ENCODE measurements around the gene CELF4. TPM values are rescaled to one million over a fixed set of nuclear protein-coding genes. Genes with fewer than 3 reads are reported as not detected.

The CELF4 gene
- total RNA-seq, 1 donor from 2014 or later: 2.3 TPM

- H3K27me3 Mint-ChIP-seq (ENCODE audit: low read depth): peaks cover 65% of the 10 kb centered on the region
- H3K27ac Mint-ChIP-seq: no peak overlapping the region
These were observed 75.6 kb downstream of the CELF4 start for GRCh38 chr18:37489998-37490397.

DNA sequence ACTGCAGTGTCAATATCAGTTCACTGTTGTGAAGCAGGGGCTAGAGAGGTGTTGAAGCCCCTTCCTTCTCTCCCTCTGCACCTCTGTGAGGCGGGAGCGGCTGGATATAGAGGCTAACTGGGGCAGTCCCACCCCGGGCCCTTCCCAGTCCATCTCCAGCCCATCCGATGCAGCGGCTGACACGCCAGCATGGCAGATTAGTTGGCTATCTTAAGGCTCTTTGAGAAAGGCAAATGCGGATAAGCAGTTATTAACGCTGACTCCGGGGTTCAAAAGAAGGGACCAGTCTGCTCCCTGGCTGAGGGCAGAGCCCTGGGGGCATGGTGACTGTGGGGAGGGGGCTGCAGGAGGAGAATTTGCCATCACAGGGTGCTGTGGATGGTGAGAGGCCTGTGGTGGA lies 76.6 kb downstream of the CELF4 start:
- TF ChIP-seq, protein P1, sequence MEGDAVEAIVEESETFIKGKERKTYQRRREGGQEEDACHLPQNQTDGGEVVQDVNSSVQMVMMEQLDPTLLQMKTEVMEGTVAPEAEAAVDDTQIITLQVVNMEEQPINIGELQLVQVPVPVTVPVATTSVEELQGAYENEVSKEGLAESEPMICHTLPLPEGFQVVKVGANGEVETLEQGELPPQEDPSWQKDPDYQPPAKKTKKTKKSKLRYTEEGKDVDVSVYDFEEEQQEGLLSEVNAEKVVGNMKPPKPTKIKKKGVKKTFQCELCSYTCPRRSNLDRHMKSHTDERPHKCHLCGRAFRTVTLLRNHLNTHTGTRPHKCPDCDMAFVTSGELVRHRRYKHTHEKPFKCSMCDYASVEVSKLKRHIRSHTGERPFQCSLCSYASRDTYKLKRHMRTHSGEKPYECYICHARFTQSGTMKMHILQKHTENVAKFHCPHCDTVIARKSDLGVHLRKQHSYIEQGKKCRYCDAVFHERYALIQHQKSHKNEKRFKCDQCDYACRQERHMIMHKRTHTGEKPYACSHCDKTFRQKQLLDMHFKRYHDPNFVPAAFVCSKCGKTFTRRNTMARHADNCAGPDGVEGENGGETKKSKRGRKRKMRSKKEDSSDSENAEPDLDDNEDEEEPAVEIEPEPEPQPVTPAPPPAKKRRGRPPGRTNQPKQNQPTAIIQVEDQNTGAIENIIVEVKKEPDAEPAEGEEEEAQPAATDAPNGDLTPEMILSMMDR (IDR thresholded peaks at IDR 0.05; ENCODE audit: unreplicated experiment): no peak
- Mint-ChIP-seq H3K27ac (no peak overlapping the region), H3K9me3 (no peaks in the 10 kb centered on the region), H3K27me3 (ENCODE audit: low read depth) (peaks cover 74% of the 10 kb centered on the region), H3K4me3 (no peak overlapping the region), H3K36me3 (no peaks in the 10 kb centered on the region), H3K4me1 (peaks cover 41% of the 10 kb centered on the region)
- DNase-seq (ENCODE audit: low spot score in 2 of 2, unreplicated experiment in 2 of 2): no peak

More at GRCh38 chr18:37489998-37490397, 75.6 kb downstream of the CELF4 start:
- TF ChIP-seq, protein P1 (IDR thresholded peaks at IDR 0.05; ENCODE audit: unreplicated experiment): no peak
- H3K4me1 Mint-ChIP-seq: peaks cover 38% of the 10 kb centered on the region
- no peaks in the 10 kb centered on the region for H3K36me3 Mint-ChIP-seq
- H3K4me3 Mint-ChIP-seq: no peak overlapping the region
- no peaks in the 10 kb centered on the region for H3K9me3 Mint-ChIP-seq
- no peak for DNase-seq (ENCODE audit: low spot score in 2 of 2, unreplicated experiment in 2 of 2)

DNA sequence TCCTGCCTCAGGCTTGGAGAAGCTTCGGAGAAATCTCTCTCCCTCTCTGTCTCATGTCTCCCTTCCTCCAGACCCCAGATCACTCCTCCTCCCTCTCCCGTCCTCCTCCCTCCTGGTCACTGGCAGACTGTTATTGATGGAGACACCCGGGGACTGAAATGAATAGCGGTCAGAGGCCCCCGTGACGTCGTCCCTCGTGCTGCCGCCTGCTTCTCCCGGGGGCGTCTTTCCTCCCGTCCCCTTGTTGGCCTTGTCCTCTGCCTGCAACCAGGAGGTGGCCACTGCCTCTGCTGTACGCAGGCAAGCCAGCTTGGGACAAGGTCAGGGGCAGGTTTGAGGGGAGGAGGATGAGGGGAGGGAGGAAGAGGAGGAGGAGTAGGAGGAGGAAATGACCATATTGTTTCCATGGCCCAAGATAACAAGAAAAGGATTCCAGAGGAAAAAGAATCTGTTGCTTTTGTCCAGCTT lies 78.2 kb downstream of the CELF4 start:
- no peak for DNase-seq (ENCODE audit: low spot score in 2 of 2, unreplicated experiment in 2 of 2)
- H3K9me3 Mint-ChIP-seq: no peaks in the 10 kb centered on the region
- no peaks in the 10 kb centered on the region for H3K36me3 Mint-ChIP-seq
- H3K27ac Mint-ChIP-seq: peak overlapping the region; percentile 71
- H3K4me3 Mint-ChIP-seq: peak overlapping the region; percentile 13
- H3K4me1 Mint-ChIP-seq: peaks cover 29% of the 10 kb centered on the region
- TF ChIP-seq, protein P1 (IDR thresholded peaks at IDR 0.05; ENCODE audit: unreplicated experiment): no peak
- peaks cover 79% of the 10 kb centered on the region for H3K27me3 Mint-ChIP-seq (ENCODE audit: low read depth)

GRCh38 chr18:37486848-37487247 lies 78.8 kb downstream of the CELF4 start:
- peaks cover 83% of the 10 kb centered on the region for H3K27me3 Mint-ChIP-seq (ENCODE audit: low read depth)
- DNase-seq (ENCODE audit: low spot score in 2 of 2, unreplicated experiment in 2 of 2): no peak
- no peak overlapping the region for H3K27ac Mint-ChIP-seq
- H3K36me3 Mint-ChIP-seq: no peaks in the 10 kb centered on the region
- H3K9me3 Mint-ChIP-seq: no peaks in the 10 kb centered on the region
- H3K4me3 Mint-ChIP-seq: no peak overlapping the region
- H3K4me1 Mint-ChIP-seq: peaks cover 29% of the 10 kb centered on the region
- TF ChIP-seq, protein P1 (IDR thresholded peaks at IDR 0.05; ENCODE audit: unreplicated experiment): no peak

DNA sequence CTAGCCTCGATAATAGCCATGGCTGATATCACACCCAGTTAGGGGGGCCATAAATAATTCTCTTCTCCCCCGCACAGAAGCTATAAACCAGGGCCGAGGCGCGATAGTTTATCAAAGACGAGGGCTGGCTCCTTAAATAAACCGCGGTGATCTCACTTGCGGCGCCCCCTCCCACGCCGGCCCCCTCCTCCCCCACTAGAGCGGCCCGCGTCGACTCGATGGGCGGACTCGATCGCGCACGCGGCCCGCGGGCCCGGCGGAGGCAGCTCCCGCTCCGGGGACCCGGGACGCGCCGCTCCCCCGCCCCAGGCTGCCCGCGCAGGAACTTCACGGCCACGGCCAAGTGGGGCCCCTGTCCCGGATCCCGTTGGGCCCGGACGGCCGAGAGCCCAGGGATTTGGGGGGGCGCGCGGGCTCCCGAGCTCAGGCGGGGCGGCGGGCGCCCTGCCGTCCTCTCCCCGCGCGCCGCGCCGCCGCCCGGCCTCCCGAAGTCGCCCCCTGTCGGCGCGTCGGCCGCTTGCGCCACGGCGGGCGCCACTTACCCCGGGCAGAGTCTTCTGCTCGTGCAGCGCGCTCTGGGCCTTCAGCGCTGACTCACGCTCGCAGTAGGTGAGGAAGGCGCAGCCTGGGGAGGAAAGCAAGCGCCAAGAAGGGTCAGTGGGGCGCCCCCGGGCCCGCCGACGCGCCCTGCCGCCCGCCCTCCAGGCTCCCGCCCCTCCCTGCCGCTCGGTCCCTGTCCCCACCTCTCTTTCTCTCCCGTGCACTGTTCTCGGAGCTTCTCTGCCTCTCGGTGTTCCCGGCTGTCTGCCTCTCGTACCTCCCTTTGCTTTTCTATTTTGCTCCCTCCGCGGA lies 80.4 kb downstream of the CELF4 start:
- Mint-ChIP-seq H3K4me3 (peak overlapping the region; percentile 57), H3K4me1 (peaks cover 29% of the 10 kb centered on the region), H3K9me3 (no peaks in the 10 kb centered on the region), H3K36me3 (no peaks in the 10 kb centered on the region), H3K27me3 (ENCODE audit: low read depth) (peaks cover 86% of the 10 kb centered on the region), H3K27ac (no peak overlapping the region)
- DNase-seq (ENCODE audit: low spot score in 2 of 2, unreplicated experiment in 2 of 2): peak; percentile 35 to 51
- TF ChIP-seq, protein P1 (IDR thresholded peaks at IDR 0.05; ENCODE audit: unreplicated experiment): peak; percentile 36

Measured in mesothelial cell of epicardium (in vitro differentiated cells).